H1 (cell line): Measurements from ENCODE around the gene RAMP1. TPM values are rescaled to one million over a fixed set of nuclear protein-coding genes. Genes with fewer than 3 reads are reported as not detected.

Experiments
- CTCF ChIA-PET: fragments of 300-600 bp; sonication (Branson Sonifier 250); formaldehyde crosslinking; loops from one replicate; lab custom pipeline; 2021; ENCODE audit not compliant: partially characterized antibody; lab: Charles Lee
- POLR2A ChIA-PET: fragments of 300-600 bp; sonication (Branson Sonifier 250); formaldehyde crosslinking; loops from one replicate; lab custom pipeline; 2021; ENCODE audit warnings: inconsistent platforms; ENCODE audit not compliant: partially characterized antibody; lab: Charles Lee
- DNase-seq, 2 experiments: peaks; one replicate each; pipeline versions ENCODE4 v3.0.0 to v3.0.0-alpha.2; 2010 to 2022; ENCODE audit warnings: low spot score in 2 of 2, low read depth in 1 of 2, mixed read lengths in 1 of 2
- FAIRE-seq: peaks from 2 replicates; lab custom pipeline; 2011; peaks lifted over from hg19 to GRCh38; lab: Jason Lieb, UNC
- H2AFZ ChIP-seq: 2 replicates; pipeline ENCODE4 v1.8.1; 2012; ENCODE audit warnings: low read length, inconsistent platforms
- H2AK5ac ChIP-seq: 2 replicates; pipeline ENCODE4 v1.6.1; 2013; ENCODE audit warnings: low read depth, low read length
- H2BK120ac ChIP-seq: replicated peaks from 2 replicates; pipeline ENCODE3; 2013; ENCODE audit warnings: low read depth, low read length, inconsistent platforms
- H2BK12ac ChIP-seq: 2 replicates; pipeline ENCODE4 v1.6.1; 2013; ENCODE audit warnings: low read depth, low read length
- H2BK15ac ChIP-seq: 2 replicates; pipeline ENCODE4 v1.6.1; 2013; ENCODE audit warnings: low read length
- H2BK20ac ChIP-seq: 2 replicates; pipeline ENCODE4 v1.6.1; 2013; ENCODE audit warnings: low read length
- H2BK5ac ChIP-seq: 2 replicates; pipeline ENCODE4 v1.6.1; 2013; ENCODE audit warnings: low read depth, low read length
- H3K14ac ChIP-seq: 2 replicates; pipeline ENCODE4 v1.6.1; 2013; ENCODE audit warnings: inconsistent platforms; ENCODE audit not compliant: insufficient read length
- H3K18ac ChIP-seq: 2 replicates; pipeline ENCODE4 v1.6.1; 2013; ENCODE audit warnings: low read length; ENCODE audit errors: extremely low read depth
- H3K23ac ChIP-seq: 2 replicates; pipeline ENCODE4 v1.6.1; 2013; ENCODE audit warnings: inconsistent platforms; ENCODE audit not compliant: insufficient read length
- H3K23me2 ChIP-seq: 2 replicates; pipeline ENCODE4 v1.6.1; 2013; ENCODE audit warnings: low read depth, low read length
- H3K27ac ChIP-seq: 2 replicates; pipeline ENCODE4 v1.6.1; 2011; ENCODE audit warnings: low read depth, low read length, inconsistent platforms
- H3K27me3 ChIP-seq, 4 experiments: replicated peaks in 1 of 4; 1 replicate in 1 of 4; 2 replicates in 3 of 4; pipeline versions ENCODE4 v1.6.1 to v1.8.1; 2011 to 2013; ENCODE audit warnings: low read length in 3 of 4, mild to moderate bottlenecking in 3 of 4, inconsistent platforms in 2 of 4, mixed read lengths in 2 of 4, moderate library complexity in 1 of 4; ENCODE audit not compliant: control insufficient read depth in 3 of 4, insufficient read depth in 3 of 4; ENCODE audit errors: extremely low read depth in 1 of 4
- H3K36me3 ChIP-seq, 4 experiments: 2 replicates each; pipeline versions ENCODE4 v1.6.1 to v1.8.1; 2011 to 2013; ENCODE audit warnings: mild to moderate bottlenecking in 4 of 4, low read length in 3 of 4, moderate library complexity in 2 of 4, control low read depth in 1 of 4, inconsistent platforms in 1 of 4; ENCODE audit not compliant: insufficient read depth in 4 of 4, control insufficient read depth in 2 of 4
- H3K4ac ChIP-seq: replicated peaks from 2 replicates; pipeline ENCODE3; 2013; ENCODE audit warnings: low read length, low read depth, mixed read lengths, inconsistent platforms; ENCODE audit not compliant: insufficient read length
- H3K4me1 ChIP-seq, 4 experiments: replicated peaks in 1 of 4; 1 replicate in 1 of 4; 2 replicates in 3 of 4; pipeline versions ENCODE4 v1.6.1 to v1.8.1; 2011 to 2013; ENCODE audit warnings: low read length in 3 of 4, inconsistent platforms in 2 of 4, mixed read lengths in 1 of 4; ENCODE audit not compliant: insufficient read depth in 4 of 4, control insufficient read depth in 3 of 4
- H3K4me2 ChIP-seq, 2 experiments: 2 replicates each; pipeline versions ENCODE4 v1.6.1 to v1.8.1; 2011 to 2013; ENCODE audit warnings: low read depth in 2 of 2, low read length in 2 of 2, control low read depth in 1 of 2, inconsistent platforms in 1 of 2, mild to moderate bottlenecking in 1 of 2; ENCODE audit not compliant: insufficient read depth in 1 of 2
- H3K4me3 ChIP-seq, 4 experiments: fragments of 200-600, 300-600 bp in 1 of 4; sonication (generic), shearing (Covaris generic), sonication (Bioruptor Twin) in 1 of 4; 2 replicates each; pipeline versions ENCODE4 v1.5.1 to v1.8.1; 2011 to 2016; ENCODE audit warnings: low read length in 4 of 4, low read depth in 3 of 4, control low read depth in 2 of 4, inconsistent platforms in 2 of 4, mild to moderate bottlenecking in 2 of 4, mixed read lengths in 1 of 4, moderate library complexity in 1 of 4; ENCODE audit not compliant: insufficient read depth in 2 of 4; ENCODE audit errors: extremely low read depth in 1 of 4
- H3K56ac ChIP-seq: replicated peaks from 2 replicates; pipeline ENCODE3; 2013; ENCODE audit warnings: low read depth, mild to moderate bottlenecking, mixed read lengths, low read length, inconsistent platforms; ENCODE audit not compliant: insufficient read length
- H3K79me1 ChIP-seq: 2 replicates; pipeline ENCODE4 v1.6.1; 2013; ENCODE audit warnings: low read depth, low read length, control low read depth
- H3K79me2 ChIP-seq, 2 experiments: 2 replicates each; pipeline versions ENCODE4 v1.6.1 to v1.8.1; 2012 to 2013; ENCODE audit warnings: low read length in 2 of 2, mild to moderate bottlenecking in 2 of 2, inconsistent platforms in 1 of 2; ENCODE audit not compliant: insufficient read depth in 2 of 2, control insufficient read depth in 1 of 2
- H3K9ac ChIP-seq, 4 experiments: replicated peaks in 1 of 4; 1 replicate in 1 of 4; 2 replicates in 3 of 4; pipeline versions ENCODE4 v1.6.1 to v1.8.1; 2011 to 2013; ENCODE audit warnings: low read depth in 3 of 4, low read length in 3 of 4, control low read depth in 2 of 4, mild to moderate bottlenecking in 2 of 4, moderate library complexity in 2 of 4, inconsistent platforms in 1 of 4; ENCODE audit errors: extremely low read depth in 1 of 4
- H3K9me3 ChIP-seq, 2 experiments: 2 replicates each; pipeline versions ENCODE4 v1.6.1 to v1.8.1; 2012 to 2013; ENCODE audit warnings: mild to moderate bottlenecking in 2 of 2, moderate library complexity in 2 of 2, control low read depth in 1 of 2, inconsistent platforms in 1 of 2, low read depth in 1 of 2, low read length in 1 of 2, mixed read lengths in 1 of 2; ENCODE audit not compliant: insufficient read depth in 2 of 2
- H4K20me1 ChIP-seq, 2 experiments: replicated peaks in 1 of 2; 2 replicates each; pipeline versions ENCODE3 to v1.8.1; 2011 to 2013; ENCODE audit warnings: inconsistent platforms in 2 of 2, low read length in 2 of 2, mild to moderate bottlenecking in 1 of 2; ENCODE audit not compliant: insufficient read depth in 2 of 2, control insufficient read depth in 1 of 2
- H4K5ac ChIP-seq: 2 replicates; pipeline ENCODE4 v1.6.1; 2013; ENCODE audit warnings: low read length, low read depth, mixed read lengths, inconsistent platforms; ENCODE audit not compliant: insufficient read length
- H4K8ac ChIP-seq: 2 replicates; pipeline ENCODE4 v1.8.0; 2013; ENCODE audit warnings: mild to moderate bottlenecking, moderate library complexity, low read length, inconsistent platforms; ENCODE audit not compliant: insufficient read depth; ENCODE audit errors: extremely low read depth
- H4K91ac ChIP-seq: replicated peaks from 2 replicates; pipeline ENCODE3; 2013; ENCODE audit warnings: low read length, mixed read lengths, inconsistent platforms; ENCODE audit not compliant: insufficient read length
- CBX8 ChIP-seq: fragments of 300-800, 300-1000 bp; sonication (generic); IDR thresholded peaks from 2 replicates; pipeline ENCODE4 v1.7.1; 2016; ENCODE audit warnings: low read depth, low read length, borderline replicate concordance
- CTBP2 ChIP-seq: IDR thresholded peaks from 2 replicates; pipeline ENCODE4 v1.7.0; 2011; ENCODE audit warnings: borderline replicate concordance, mild to moderate bottlenecking, moderate library complexity, mixed read lengths, low read length; ENCODE audit not compliant: insufficient read depth, insufficient read length
- EP300 ChIP-seq, 2 experiments: IDR thresholded peaks; 1 replicate in 1 of 2; 2 replicates in 1 of 2; pipeline ENCODE4 v1.6.1; 2011 to 2012; ENCODE audit warnings: low read depth in 2 of 2, low read length in 2 of 2, mild to moderate bottlenecking in 2 of 2, borderline replicate concordance in 1 of 2, inconsistent platforms in 1 of 2, moderate library complexity in 1 of 2
- EZH2 ChIP-seq: fragments of 200-600 bp; sonication (generic); IDR thresholded peaks from 2 replicates; pipeline ENCODE4 v1.7.1; 2012; ENCODE audit warnings: low read depth, mild to moderate bottlenecking, moderate library complexity, low read length, inconsistent platforms; ENCODE audit not compliant: severe bottlenecking
- GTF2F1 ChIP-seq: IDR thresholded peaks from 2 replicates; pipeline ENCODE4 v1.6.1; 2012; ENCODE audit warnings: low read depth, low read length, improper control_type of control experiment, borderline replicate concordance
- JUND ChIP-seq: IDR thresholded peaks from 2 replicates; pipeline ENCODE4 v1.6.1; 2011; ENCODE audit warnings: mild to moderate bottlenecking, improper control_type of control experiment, low read length
- KDM5A ChIP-seq: fragments of 200-600 bp; IDR thresholded peaks from 2 replicates; pipeline ENCODE4 v1.7.1; 2012; ENCODE audit warnings: mild to moderate bottlenecking, low read length, inconsistent platforms, mixed read lengths
- MAFK ChIP-seq: IDR thresholded peaks from 2 replicates; pipeline ENCODE4 v1.6.1; 2012; ENCODE audit warnings: low read depth, mild to moderate bottlenecking, improper control_type of control experiment, low read length
- PHF8 ChIP-seq: fragments of 200-600 bp; sonication (generic); conservative IDR thresholded peaks from 2 replicates; pipeline ENCODE4 v1.7.1; 2012; ENCODE audit warnings: low read depth, mild to moderate bottlenecking, inconsistent platforms, low read length, moderate library complexity
- RBBP5 ChIP-seq: IDR thresholded peaks from 2 replicates; pipeline ENCODE4 v1.7.1; 2012; ENCODE audit warnings: low read depth, mild to moderate bottlenecking, inconsistent platforms, low read length, moderate library complexity, borderline replicate concordance
- SRF ChIP-seq: IDR thresholded peaks from 2 replicates; pipeline ENCODE4 v1.6.1; 2011; ENCODE audit warnings: mild to moderate bottlenecking, low read depth, low read length, moderate library complexity
- TAF1 ChIP-seq: IDR thresholded peaks from 2 replicates; pipeline ENCODE4 v1.6.1; 2011; ENCODE audit warnings: mild to moderate bottlenecking, low read depth, low read length
- WGBS, 2 experiments: shearing (Covaris generic) in 1 of 2; methylation state at CpG; one replicate each; pipeline versions ENCODE4 v1.1.6 to v1.1.7; 2013 to 2015; ENCODE audit warnings: low lambda C conversion rate in 2 of 2, mixed read lengths in 2 of 2, inconsistent platforms in 1 of 2, low coverage in 1 of 2, missing lambda C conversion rate in 1 of 2; ENCODE audit not compliant: insufficient replicate concordance in 2 of 2, insufficient coverage in 1 of 2, insufficient read length in 1 of 2; ENCODE audit errors: extremely low coverage in 1 of 2, missing lambda C conversion rate in 1 of 2; 5-methylcytosine and 5-hydroxymethylcytosine counted together
- polyA plus RNA-seq, 7 experiments: library from polyadenylated mRNA; depleted of rRNA in 3 of 7; stranded (reverse) in 5 of 7; unstranded in 2 of 7; fragments of >200 nt in 5 of 7; fragments of 200-250 nt in 2 of 7; gene quantifications; 1 replicate in 5 of 7; 2 replicates in 1 of 7; 4 replicates in 1 of 7; pipeline versions ENCODE4 v1.2.1 to v1.2.3, GENCODE V29; 2011 to 2013; ENCODE audit warnings: missing spikeins in 2 of 7, mixed read lengths in 2 of 7
- total RNA-seq: library from RNA; stranded (reverse); fragmentation: NEBNext Ultra II Directional; extraction: Animal tissue kit (Norgen Biotek cat#: 25700); gene quantifications from 2 replicates; pipeline ENCODE4 v1.2.1, GENCODE V29; 2021
- TF ChIP-seq, protein P1 (sequence below): IDR thresholded peaks from 2 replicates; pipeline ENCODE4 v1.6.1; 2012; ENCODE audit warnings: inconsistent platforms

Gene RAMP1
- total and polyA plus RNA-seq, 2 of the 8 experiments (the other 6 are each of a cell fraction or from before 2014, with no cell fraction given), result 0.65 to 4.3 TPM

DNA sequence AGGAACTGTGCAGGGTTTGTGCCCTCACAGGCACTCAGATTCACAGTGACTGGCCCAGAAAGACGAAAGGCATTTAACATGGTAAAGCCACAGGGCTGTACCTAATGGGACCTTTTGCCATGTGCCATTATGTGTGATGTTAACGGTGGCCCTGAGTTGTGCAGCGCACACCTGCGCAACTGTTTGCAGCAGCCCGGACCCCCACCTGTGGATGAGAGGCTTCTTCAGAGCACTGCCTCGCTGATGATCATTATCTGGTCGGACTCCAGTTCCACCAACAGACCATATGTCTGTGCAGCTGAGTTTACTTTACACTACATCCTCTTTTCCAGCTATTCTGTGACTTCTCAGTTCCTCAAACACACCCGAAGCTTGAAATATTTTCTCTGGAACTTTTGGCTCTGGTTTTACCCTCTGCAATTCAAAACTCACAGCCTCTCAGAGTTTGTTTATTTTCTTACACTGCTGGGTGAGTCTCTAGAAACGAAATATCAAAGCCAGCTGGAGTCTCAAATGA lies 71.8 kb downstream of the RAMP1 start:
- Histone ChIP-seq H2BK120ac (no peak overlapping the region), H3K4me3 (no peak overlapping the region), H3K4me1 (no peaks in the 10 kb centered on the region), H3K9me3 (no peaks in the 10 kb centered on the region), H3K56ac (no peak overlapping the region), H2BK5ac (no peak overlapping the region), H2BK15ac (no peak overlapping the region), H2AK5ac (no peak overlapping the region), H3K4ac (no peak overlapping the region), H3K18ac (no peak overlapping the region), H4K91ac (no peak overlapping the region), H3K27me3 (no peaks in the 10 kb centered on the region), H3K4me2 (no peak overlapping the region), H3K79me2 (no peaks in the 10 kb centered on the region), H3K23me2 (no peaks in the 10 kb centered on the region), H3K14ac (no peak overlapping the region), H3K36me3 (no peaks in the 10 kb centered on the region), H4K8ac (no peak overlapping the region), H2BK20ac (no peak overlapping the region), H3K9ac (no peak overlapping the region), H2BK12ac (no peak overlapping the region), H2AFZ (no peak overlapping the region), H3K27ac (no peak overlapping the region), H4K20me1 (no peaks in the 10 kb centered on the region), H3K23ac (no peak overlapping the region), H3K79me1 (no peaks in the 10 kb centered on the region), H4K5ac (no peak overlapping the region)
- DNase-seq (no peak), FAIRE-seq (no peak)
- POLR2A ChIA-PET, result interaction anchor here (0.6 to 2.0 kb wide), 2 partner anchors 14 to 160 kb away, joined by 4 read pairs; no protein-coding TSS in a partner anchor
- CTCF ChIA-PET, result no interaction called here
- WGBS, 2 experiments, result 91% methylated on average over 9 of the region's 9 CpGs; no CpG with 5 or more reads in 1 of the 2 experiments
- no peak for TF ChIP-seq PHF8
- TF ChIP-seq EP300 (IDR thresholded peaks at IDR 0.05; ENCODE audit: borderline replicate concordance in 1 of 2, low read depth in 2 of 2, low read length in 2 of 2), result no peak
- no peak for TF ChIP-seq GTF2F1
- no peak for TF ChIP-seq SRF
- no peak for TF ChIP-seq JUND
- no peak for TF ChIP-seq EZH2
- TF ChIP-seq, protein P1, sequence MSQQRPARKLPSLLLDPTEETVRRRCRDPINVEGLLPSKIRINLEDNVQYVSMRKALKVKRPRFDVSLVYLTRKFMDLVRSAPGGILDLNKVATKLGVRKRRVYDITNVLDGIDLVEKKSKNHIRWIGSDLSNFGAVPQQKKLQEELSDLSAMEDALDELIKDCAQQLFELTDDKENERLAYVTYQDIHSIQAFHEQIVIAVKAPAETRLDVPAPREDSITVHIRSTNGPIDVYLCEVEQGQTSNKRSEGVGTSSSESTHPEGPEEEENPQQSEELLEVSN, result no peak
- no peak for TF ChIP-seq TAF1
- TF ChIP-seq KDM5A, result no peak
- TF ChIP-seq CTBP2, result no peak
- TF ChIP-seq MAFK, result no peak
- no peak for TF ChIP-seq RBBP5
- TF ChIP-seq CBX8, result no peak
